NCI-H1930 (cell line): ENCODE results near the gene CRLF1.

ENCODE experiments used
- DNase-seq, 2 experiments: peaks; one replicate each; lab custom pipeline; 2025; lab: John Stamatoyannopoulos, UW

Gene CRLF1

DNA sequence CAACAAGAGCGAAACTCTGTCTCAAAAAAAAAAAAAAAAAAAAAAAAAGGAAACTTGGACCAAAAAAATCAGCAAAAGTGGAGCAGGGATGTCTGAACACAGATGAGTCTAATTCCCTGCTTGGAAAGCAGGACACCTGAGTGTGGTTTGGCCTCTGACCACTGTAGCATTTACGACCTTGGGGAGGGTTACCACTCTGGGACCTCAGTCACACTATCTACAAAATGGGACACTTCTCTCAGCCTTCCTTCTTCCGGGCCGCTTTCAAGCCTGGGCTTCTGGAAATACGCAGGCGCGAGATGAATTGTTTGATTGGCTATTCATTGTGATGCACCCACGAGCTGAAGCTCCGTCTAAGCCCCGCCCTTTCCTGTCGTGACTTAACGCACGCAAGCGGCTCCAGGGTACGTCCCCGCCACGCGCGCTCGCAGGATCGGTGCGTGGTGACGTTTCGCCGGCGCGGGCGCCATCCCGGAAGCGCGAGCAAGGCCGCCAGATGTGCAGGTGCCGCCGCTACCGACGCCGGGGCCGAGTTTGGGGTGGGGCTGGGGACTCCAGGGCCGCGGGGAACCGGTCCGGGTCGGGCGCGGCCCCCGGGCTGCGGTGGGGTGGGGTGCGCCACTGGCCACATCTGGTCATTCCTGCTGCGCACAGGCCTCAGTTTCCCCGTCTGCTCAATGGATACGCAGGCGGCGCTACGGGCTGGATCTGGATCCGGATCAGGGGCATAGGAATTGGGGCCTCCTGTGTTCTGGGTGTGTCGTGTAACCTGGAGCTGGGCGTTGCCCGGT is 49.0 kb downstream of the CRLF1 start, which contains the start of gene KXD1:
TSS of gene KXD1 (plus strand) at position 460 of the 791 bp plus-strand sequence. CDS start 4,187 bp downstream, outside the sequence.
- peak; percentile 87 for DNase-seq

DNA sequence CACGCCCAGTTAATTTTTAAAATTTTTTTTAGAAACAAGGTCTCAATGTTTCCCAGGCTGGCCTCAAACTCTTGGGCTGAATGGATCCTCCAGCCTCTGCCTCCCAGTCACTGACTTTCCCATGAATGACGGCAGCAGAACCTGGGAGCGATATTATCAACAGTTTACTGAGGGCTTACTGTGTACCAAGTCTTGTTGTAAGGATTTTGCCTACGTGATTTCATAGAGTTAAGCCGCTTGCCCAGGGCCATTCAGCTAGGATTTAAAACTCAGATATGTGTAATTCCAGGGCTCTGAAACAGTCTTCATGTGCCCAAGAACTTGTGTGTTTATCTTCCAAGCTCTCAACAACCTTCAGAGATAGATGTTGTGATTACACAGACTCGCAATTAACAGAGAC is 55.0 kb downstream of the CRLF1 start:
- DNase-seq, result no peak

DNA sequence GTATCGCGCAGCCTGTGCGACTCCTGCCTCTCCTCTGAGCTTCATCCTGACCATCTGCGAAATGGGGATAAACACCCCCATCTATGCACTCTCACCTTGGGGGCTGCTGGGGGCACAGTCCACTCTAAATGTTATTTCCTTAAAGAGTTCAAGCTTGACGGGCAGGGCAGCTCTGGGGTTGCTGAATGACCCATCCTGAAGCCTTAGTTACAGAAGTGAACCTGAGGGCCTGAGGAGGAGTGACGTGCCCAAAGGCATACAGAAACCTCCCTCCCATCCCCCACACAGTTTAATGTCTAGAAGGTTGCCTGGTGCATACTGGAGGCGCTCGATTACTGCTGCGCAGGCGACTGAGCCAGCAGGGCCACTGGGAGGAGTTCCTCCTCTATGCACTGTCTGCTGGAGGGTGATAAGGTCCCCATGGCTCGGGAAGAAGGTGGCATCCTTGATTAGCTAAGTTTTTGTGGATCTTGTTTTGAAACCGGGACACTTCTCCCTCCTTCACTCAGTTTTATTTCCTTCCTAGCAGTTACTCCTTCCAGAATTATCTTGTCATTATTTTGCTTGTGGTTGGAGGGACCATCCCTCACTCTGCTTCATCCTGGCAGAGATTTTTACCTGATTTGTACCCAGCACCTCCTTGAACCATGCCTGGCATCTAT is 62.7 kb downstream of the CRLF1 start:
- peak; percentile 21 to 31 for DNase-seq
